ENCODE measurements around the gene PRKAG3.

PRKAG3 gene

DNA sequence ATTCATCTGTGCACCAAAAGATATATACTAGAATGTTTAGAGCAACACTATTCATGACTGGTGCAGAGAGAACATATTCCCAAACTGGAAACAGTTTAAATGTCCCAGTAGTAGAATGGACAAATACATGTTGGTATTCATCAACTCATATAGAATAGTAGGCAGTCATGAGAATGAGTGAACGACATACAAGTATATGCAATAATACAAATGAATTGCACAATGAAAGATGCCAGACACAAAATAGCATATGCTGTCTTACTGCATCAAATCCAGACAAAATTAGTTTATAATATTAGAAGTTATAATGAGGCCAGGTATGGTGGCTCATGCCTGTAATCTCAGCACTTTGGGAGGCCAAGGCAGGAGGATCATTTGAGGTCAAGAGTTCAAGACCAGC lies 8.3 kb upstream of the PRKAG3 start:
- DNase-seq (ENCODE audit: low spot score), result no peak

DNA sequence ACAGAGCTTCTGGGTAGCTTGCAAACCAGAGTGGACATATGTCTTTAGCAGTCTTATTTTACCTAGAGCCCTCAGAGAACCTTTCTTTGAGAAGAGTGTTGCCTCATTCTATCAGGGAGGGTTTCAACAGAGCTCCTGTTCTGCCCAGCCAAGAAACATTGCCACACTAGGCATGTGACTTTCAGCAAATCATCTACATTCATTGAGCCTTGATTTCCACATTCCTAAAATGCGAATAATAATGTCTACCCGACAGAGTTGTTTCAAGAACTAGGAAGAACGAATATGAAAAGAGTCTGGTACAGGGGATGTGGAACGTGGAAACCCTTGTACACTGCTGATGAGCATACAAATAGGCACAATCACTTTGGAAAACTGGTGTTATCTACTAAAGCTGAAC lies 7.8 kb upstream of the PRKAG3 start:
- DNase-seq (ENCODE audit: low spot score), result no peak

DNA sequence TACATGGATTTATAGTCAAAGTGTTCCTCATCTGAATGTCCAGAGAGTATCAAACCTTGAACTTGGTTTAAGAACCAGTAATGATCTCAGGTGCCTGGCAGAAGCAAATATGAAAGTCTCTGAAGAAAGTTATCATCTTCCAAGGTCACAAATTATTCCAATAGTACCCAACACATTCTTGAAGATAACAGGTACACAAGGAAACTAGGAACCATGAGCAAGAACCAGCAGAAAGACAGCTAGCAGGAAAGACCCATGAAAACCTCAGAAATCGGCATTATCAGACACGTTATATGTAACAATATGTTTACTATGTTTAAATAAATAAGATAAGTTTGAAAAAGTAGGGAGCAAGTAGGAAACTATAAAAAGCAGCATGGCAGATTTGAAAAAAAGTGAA lies 5.9 kb upstream of the PRKAG3 start:
- no peak for DNase-seq (ENCODE audit: low spot score)

DNA sequence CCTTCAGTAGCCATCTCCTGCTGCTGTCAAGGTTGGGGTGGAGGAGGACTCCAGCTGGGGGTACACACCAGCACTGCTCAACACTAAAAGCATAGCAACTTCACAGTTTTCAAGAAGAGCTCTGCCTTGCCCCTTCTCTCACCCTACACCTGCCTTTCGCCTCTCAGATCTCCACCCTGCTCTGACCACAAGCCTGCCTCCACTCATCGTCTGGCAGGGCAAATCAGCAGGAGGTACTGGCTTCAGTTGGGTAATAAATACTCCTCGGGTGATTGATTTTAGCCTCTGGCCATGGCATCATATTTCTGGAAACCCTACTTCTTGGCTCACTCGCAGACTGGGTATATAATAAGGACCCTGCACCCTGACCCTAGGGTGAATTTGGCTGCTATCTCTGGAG lies 3.1 kb upstream of the PRKAG3 start:
- no peak for DNase-seq (ENCODE audit: low spot score)

DNA sequence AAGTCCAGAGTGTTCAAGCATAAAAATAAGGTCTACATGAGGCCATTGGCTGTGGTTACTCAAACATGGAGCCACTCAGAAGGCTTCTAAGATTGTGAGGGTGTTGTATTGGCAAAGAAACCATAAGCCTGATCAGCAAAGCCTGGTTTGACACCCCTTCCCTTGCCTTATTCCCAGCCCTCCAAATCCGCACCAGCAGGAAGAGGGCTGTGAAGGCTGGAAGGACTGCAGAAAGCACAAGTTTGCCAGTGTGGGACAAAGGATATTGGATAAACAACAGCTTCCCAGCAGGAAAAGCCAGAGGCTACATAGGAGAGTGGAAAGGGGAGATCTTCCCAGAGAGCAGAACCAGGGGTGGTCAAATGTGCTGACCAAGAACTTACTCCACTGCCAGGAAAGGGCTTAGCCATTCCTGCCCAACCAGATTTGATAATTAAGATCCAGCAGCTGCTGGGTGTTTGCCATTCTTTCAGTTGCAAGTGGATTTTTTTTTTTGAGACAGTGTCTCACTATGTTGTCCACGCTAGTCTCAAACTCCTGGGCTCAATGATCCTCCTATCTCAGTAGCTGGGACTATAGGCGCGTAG lies 1.5 kb upstream of the PRKAG3 start:
- DNase-seq (ENCODE audit: low spot score), result no peak

DNA sequence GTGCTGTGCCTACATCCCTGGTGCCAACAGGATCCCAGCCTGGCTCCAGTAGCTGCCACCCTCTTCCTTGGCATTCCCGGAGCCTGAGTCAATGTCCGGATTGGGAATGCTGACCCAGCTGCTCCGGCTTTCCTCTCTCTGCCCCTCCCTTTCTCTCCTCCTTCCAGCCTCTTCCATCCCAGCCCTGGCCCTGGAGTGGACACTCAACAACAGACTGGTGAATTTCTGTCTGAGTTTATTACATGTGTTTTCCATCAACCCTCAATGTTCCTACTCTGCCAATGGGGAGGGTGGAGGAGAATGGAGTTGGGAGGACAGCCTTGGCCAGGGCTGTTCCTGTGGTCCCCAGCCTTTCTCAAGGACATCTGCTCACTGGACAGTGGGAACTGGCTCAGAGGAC lies 917 bp upstream of the PRKAG3 start:
- DNase-seq (ENCODE audit: low spot score), result no peak

DNA sequence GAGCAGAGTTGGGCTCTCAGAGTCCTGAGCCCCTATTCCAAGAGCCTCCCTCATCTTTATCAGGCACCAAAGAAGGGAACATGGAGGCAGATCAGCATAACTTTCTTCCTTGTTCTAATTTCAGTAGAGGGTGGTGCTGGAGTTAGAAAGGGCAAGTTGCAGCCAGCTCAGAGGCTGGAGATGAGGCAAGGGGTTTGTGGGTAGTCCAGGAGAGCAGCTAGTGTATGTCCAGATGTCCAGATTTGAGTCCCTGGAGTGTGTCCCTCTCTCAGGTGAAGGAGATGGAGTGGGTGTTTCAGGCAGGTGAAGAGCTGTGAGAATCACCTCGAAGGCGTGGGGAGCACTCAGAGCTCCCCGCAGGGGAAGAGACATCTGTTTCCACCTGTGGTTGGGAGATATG lies 478 bp upstream of the PRKAG3 start:
- DNase-seq (ENCODE audit: low spot score), result no peak

DNA sequence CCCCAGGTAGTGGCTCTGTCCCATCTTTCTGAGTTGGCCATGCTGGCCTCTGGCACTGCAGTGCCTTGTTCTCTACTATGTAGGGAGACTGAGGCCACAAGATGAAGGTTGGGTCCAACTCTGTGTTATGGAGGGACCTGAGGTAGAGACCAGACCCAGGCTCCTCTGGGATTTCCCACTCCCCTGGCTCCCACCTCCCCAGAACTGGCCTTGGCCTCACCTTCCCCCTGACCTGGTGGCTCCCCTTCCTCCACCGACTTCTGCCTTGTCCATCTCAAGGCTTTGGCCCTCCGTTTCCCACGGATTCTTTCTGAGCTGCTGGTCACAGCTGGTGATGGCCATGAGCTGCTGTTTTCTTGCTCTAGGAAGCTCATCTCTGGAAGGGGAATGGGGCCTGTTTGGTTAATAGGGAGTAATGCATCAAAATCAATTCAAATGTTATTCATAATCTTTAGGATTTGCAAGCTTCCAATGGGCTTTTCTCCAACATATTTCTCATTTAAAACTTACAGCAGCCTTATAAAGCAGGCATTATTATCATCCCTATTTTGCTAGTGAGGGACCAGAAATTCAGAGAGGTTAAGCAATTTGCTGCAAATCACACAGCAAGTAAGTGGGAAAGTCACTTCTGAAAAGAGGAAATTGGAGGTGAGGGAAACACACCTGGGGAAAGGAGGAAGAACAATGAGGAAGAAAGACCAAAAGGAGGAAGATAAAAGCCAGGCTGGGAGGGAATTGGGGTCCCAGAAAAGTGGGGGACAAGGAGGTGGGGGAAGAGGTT lies 887 bp downstream of the PRKAG3 start:
- DNase-seq (ENCODE audit: low spot score), result no peak

DNA sequence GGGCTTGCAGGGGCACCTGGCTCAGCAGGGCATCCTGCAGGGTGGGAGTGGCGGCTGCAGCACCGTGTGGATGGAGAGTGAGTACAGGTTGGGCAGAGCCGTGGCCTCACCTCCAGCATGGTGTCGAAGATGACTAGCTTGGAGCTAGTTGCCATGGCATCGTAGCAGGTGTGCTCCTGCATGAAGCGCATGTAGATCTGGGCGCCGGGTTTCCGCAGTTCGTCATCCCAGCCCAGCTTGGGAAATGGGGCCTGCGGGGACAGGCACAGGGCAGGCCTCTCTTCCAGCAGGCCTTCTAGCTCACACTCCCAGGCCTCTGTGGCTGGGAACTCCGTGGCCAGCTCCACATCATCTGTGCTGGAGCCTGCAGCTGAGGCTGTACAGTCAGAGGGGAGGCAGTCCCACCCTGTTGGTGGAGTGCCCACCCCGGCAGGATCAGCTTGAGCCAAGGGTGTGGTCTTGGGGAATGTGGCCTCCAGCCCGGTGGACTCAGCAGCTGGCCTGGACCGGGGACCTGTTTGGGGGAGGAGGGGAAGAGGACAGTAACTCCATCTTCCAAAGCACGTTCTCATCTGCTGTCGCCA lies 1.6 kb downstream of the PRKAG3 start:
- no peak for DNase-seq (ENCODE audit: low spot score)

DNA sequence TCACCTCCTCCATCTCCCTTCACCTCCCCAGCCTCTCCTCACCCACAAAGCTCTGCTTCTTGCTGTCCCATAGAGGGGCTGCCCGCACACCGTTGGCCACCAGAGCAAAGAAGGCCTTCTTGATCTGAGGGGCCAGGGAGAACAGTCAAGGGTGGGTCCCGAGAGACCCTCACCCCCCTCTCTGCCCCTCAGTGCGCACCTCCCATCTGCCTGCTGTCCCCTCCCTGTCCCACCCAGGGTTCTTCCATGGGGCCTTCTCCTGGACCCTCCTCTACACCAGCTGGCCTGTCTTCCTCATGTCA lies 3.2 kb downstream of the PRKAG3 start:
- DNase-seq (ENCODE audit: low spot score), result no peak

DNA sequence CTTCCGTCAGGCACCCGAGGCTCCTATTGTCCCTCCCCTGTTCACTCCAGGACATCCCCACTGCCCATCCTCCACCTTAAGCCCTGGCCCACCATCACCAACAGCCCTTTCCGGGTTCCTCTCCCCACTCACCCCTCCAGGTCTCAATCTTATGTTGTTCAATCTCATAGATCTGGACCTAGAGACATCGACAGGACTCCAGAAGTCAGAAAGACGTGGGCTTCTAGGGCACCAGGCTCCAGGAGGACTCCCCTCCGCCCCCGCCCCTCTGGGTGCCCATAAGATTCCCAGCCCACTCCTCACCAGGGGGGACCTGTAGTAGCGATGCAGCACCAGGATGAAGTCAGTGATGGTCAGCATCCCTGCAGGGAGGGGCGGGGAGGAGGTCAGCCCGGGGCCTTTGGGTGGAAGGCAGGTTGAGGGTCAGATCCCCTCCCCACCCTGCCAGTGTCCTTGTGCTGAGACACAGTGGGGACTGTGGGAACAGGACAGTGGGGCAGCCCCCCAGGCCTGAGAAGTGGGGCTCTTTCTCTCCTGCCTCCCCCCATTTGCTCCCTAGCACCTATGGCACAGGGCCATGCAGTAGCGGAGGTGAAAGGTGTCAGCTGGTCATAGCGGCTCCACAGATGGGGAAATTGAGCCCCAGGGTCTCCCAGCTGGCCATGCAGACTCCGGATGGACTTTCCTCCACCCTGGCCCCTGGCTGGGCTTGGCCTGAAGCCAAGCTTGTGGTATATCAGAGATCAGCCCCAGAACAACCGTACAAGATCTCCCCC lies 3.7 kb downstream of the PRKAG3 start:
- no peak for DNase-seq (ENCODE audit: low spot score)

DNA sequence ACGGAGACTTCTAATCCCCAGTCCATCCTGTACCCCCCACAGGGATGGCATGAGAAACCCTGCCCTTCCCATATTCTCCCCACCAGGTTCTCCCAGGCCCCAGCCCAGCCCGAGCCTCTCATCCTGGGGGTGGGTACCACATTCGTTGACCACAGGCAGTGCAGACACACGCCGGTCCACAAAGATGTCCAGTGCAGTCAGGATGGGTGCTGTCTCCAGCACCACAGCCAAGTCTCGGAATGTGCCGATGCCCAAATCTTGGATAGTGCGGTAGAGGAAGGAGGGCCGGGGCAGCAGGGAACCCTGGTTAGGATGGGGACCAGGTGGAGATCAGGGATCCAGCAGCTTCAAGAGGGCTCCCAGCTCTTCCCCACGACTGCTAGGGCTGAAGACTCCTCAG lies 4.8 kb downstream of the PRKAG3 start:
- no peak for DNase-seq (ENCODE audit: low spot score)

DNA sequence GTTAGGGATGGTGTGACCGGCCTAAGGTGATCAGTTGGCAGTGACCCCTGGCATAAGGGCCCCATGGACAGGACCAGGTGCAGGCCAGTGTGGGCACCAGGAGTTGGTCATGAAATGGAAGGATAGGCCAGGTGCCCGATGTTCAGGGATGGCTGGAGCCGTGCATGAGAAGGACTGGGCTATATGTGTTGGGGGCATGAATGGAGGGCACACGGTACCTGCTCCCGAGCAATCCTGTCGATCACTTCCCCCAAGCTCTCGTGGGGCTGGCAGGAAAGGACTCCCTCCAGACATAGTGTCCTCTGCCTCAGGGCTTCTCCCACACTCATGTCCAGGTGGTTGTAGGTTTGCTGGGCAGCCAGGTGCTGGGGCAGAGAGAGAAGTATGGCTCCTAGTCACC lies 7.6 kb downstream of the PRKAG3 start:
- DNase-seq (ENCODE audit: low spot score), result no peak

DNA sequence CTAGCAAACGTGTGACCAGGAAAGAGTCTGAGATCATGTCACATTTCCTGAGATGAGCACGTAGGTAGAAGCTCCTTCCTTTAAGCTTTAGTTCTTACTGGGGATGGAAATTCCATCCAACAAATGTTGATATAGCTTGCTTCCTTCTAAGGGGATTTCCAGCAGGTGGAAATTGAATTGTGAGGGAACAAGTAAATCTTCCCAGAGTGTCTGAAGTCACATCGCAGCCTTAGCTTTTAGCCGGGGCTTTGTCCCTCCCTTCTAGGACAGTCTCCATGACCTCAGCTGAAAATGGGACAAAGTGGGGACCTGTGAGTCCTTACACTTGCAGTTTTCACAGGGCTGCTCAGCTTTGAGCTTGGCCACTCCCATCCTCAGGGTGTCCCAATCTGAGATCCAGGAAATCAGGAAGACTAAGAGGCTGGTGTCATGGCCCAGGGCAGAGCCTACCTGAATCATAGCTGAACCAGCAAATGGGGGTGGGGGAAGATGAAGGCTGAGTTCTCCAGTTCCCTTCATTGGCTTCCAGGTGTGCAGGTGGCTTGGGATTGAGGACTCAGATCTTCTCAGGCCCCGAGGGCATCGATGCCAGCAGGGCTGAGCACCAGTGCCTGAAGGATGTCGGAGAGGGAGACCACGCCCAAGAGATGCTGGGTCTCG lies 8.3 kb downstream of the PRKAG3 start:
- no peak for DNase-seq (ENCODE audit: low spot score)

DNA sequence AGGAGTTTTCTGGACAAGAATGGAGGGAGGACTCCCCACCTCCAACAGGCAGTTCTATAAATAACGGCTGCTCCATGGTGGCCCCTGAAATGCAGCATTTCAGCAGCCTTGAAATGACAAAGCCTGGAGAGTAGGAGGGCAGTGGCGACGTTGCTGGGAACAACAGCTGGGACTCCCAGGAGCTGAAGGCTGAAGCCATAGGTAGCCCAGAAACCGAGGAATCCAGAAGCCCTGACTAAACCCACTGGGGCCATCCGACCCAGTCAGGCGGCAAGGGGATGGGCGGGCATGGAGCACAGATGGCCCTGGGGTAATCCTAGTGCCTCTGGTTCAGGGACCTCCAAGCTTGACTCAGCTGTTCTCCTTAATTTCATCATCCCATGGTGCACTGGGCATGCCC lies 9.0 kb downstream of the PRKAG3 start:
- DNase-seq (ENCODE audit: low spot score), result no peak

DNA sequence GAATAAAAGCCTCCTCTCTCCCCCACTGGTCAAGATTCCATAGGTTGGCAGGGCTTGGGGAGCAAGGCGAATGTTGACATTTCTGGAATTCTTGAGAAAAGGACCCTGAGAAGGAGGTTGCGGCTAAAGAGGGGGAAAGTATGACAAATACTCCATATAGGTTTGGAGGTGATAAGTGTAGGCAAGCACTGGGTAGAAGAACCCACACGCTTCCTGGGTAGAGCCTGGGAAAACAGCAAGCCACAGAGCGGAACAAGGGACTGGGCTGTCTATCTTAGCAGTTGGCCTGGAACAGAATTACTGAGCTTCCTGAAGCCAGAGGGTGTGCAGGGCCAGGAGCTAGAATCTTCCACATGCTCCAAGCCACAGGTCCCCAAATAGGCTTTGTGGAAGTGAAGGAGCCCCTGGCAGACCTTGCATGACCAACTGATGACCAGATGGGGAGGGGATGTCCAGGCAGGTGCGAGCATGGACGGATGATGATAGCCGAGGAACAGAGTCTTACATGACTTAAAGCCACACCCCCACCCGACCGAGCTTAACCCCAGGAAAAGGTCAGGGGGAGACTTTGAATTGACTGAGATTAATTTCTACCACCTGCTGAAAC lies 9.9 kb downstream of the PRKAG3 start:
- no peak for DNase-seq (ENCODE audit: low spot score)

DNA sequence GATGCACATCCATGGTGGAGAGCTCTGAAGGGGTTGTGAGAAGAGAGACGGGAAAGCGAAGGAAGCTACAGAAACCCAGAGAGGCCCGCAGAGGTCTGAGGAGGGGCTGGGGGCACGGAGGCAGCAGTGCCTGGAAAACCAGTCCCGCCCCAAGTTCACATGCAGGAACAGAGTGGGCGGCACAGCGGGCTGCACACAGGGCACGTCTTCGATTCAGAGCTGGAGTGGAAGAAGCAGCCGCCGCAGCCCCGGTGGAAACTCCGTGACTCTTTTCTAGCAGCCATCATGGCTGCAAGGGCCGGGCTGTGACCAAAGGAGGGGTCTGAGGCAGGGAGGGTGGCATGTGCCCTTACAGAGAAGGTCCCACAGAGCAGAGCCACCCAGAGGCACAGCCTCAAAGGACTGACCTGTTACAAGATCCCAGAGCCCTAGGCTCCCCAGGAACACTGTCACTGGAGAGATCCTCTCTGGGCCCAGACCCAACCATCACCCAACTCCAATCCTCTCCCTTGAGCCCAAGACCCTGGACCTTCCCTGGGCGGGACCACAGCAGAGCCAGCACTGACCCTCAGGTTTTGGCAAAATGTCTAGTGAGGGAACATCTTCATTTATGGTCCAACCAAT lies 10.7 kb downstream of the PRKAG3 start:
- DNase-seq (ENCODE audit: low spot score), result no peak

DNA sequence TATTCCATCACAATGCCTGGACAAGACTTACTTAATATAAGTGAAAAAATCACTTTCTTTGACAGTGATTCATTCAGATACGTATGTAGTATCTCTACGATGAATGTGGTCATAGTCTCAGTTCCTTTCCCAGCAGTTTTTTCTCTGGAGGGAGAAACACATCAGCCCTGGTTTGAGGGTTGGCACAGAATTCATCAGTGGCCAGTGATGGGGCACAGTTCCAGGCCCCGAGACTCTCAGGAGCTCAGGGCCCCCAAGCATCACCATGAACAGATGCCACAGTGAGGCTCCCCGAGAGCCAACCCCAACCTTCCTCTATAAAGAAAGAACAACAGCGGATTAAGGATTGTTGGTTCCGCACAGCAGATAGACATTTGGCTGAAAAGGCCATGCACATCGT lies 12.5 kb downstream of the PRKAG3 start:
- no peak for DNase-seq (ENCODE audit: low spot score)

DNA sequence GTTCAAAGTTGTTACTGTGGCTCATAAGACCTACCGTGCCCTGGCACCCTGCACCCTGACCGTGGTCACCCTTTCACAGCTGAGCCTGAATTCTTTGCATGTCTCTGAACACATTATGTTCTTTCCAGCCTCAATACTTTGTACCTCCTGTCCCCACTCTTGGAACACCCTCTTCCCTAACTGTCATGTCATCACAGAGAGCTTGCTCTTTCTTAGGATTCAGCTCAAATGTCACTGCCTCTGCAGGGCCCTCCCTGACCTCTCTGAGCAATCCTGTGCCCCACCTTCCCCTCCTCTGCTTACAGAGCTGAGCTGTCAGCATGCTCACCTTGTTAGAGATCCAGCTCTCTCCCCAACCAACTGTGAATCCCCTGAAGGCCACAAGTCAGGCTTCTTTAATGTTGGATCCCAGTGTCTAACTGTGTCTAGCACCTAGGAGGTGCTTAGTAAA lies 15.0 kb downstream of the PRKAG3 start:
- no peak for DNase-seq (ENCODE audit: low spot score)

DNA sequence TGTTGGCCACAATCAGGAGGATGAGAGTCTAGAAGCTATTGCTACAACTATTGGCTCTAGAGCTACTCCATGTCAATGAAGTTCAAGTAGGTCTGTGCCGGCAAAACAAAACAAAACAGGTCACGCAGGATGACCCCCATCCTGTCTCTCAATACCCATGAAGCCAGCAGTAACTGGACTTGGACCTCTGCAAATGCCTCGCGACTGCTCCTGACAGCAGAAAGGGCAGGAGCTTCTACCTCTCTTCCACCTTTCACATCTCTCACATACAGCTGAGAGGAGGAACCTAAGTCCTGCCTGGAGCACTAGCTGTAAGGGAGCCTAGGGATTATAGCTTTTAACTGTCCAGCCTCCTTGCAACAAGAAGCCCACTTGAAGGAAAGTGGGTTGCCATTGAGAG lies 16.0 kb downstream of the PRKAG3 start:
- DNase-seq (ENCODE audit: low spot score), result no peak

DNA sequence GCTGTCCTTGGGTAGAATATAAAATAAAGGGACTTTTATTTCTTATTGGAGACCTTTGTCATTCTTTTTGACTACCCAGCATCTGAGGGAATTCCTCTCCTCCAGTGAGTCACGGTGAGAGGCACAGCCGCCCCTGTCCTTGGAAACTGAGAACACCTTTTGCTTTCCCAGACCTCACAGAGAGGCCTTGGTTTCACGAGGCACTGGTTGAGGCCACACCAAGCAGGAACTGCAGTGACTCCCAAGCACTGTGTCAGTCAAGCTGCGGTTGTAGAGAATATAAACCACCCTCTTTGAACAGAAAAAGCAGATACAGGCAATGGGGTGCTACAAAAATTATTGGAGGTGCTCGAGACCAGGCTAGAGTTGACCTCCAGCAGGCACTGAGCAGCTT lies 16.4 kb downstream of the PRKAG3 start:
- no peak for DNase-seq (ENCODE audit: low spot score)

All from SK-N-DZ (cell line).